ENCODE results near the gene AFAP1.

The AFAP1 gene

DNA sequence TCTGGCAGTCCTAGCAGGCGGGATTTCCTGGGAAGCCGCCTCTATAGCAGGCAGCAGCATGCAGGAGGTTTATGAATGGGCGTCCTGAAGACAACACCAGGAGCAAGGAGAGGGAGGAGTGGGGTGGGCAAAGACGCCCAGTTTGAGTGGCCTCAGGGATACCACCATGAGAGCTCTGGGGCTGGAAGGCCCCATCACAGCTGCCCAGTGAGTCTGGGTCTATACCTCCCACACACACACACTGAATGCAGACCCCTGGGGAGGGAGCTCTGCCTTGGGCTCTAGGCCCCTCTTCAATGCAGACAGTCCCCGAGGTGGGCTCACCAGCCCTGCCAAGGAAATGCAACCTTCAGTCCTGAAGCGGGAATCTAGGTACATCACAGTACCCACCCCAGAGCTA is 98.6 kb downstream of the AFAP1 start:
- no peak for DNase-seq

DNA sequence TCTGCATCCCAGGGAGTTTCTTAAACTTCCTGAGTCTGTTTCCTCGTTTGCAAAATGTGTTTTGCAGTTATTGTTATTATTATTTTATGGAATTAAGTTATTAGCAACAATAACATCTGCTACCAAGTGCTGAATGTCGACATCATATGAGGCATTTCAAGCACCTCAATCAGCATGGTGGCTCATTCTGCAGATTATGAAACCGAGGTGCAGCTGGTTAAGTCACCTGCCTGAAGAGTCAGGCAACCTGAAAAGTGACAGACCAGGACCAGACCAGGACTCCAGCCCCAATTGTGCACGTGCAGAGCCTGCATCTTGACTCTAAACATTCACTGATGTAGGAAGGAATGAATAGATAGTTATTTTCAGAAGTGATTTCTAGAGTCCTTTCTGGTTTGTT is 99.8 kb downstream of the AFAP1 start:
- DNase-seq = no peak

DNA sequence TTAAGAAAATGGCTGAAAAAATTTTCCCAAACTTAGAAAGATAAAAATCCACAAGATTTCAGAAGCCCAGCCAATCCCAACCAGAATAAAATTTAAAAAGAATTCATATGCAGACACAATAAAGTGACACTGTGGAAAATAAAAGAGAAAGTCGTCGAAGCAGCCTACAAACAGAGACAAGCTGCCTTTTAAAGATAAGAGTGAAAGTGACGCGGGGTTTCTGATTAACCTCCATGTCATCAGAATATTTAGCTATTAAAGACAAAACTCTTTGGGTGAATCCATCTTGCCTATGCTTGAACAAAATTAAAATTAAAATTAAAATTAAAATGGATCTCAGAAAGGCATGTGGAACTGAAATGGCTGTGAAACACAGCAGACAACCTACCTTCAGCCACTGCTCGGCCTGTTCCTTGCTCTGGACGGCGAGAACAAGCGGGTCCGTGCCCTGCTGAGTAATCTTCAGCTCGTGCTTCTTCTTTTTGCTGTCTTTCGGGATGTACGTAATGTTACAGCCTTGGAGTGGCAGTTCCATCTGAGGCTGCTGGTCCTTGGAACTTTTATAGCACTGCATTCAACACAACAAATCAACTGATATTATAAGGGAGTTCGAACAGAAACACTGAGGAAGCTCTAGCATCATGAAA is 101.4 kb downstream of the AFAP1 start:
- DNase-seq = no peak

DNA sequence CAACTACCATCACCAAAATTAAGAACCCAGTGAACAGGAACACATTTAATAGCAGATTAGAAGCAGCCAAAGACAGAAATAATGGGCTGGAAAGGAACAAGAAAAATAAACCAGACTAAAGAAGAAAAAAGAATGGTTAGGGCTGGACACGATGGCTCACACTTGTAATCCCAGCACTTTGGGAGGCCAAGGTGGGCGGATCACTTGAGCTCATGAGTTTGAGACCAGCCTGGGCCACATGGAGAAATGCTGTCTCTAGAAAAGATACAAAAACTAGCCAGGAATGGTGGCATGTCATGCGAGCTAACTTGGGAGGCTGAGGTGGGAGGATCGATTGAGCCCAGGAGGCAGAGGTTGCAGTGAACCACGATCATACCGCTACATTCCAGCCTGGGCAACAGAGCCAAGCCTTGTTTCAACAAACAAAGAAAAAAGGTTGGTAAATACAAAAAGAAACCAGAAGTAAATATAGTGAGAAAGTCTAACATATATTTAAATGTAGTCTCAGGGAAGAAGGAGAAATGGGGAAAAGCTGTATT is 102.0 kb downstream of the AFAP1 start:
- no peak for DNase-seq

DNA sequence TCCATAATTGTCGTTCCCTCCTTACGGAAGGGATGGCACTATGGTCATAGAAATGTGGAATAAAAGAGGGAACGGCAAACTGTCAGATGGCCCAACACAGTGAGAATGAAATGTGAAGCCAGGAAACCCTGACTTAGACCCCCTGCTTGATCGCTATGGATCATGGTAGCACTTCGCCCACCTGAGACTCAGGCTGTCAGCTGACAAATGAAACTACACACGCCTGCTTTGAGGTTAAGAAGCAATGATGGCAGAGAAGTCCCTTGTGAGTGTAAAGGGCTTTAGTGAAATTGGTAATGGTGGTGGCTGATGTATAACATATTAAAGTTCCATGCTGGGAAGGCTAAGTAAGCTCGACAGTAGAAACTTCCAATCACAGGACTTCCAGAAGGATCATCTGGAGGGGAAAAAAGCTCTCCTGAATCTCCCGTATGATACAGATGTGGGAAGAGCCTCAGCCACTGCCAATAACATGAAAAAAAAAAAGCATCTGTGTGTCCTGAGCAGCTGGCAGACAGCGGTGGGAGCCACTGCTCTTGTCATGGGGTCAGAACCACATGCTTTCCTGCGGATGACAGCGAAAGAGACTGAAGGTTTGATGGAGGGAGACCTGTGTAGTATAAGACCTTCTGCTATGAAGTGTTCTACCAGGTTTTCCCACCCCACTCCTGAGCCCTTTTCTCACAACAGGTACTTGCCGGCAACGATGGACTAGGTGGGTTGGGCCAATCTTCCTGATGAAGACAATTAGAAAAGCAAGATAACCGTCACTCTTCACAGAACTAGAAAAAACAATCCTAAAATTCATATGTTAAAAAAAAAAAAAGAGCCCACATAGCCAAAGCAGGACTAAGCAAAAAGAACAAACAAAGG is 107.6 kb downstream of the AFAP1 start:
- peak in 1 of 2 experiments; percentile 44 for DNase-seq

DNA sequence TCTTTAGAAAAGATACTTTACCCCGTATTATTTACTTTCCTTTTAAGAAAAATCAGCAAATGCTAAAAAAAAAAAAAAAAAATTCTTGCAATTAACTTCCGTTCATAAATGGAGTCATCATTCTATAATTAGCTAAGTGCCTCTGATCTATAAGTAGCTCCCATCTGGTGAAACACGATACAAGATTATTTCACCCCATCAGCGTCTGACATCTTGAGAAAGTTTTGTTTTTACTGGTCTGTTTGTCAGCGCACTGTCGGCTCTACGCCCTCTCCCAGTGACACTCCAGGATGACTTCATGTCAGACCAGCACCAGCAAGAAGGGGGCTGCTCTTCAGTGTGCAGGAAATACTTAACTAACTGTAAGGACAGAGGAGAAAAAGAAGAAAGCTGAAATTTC is 108.3 kb downstream of the AFAP1 start:
- DNase-seq = peak; percentile 78 to 93

DNA sequence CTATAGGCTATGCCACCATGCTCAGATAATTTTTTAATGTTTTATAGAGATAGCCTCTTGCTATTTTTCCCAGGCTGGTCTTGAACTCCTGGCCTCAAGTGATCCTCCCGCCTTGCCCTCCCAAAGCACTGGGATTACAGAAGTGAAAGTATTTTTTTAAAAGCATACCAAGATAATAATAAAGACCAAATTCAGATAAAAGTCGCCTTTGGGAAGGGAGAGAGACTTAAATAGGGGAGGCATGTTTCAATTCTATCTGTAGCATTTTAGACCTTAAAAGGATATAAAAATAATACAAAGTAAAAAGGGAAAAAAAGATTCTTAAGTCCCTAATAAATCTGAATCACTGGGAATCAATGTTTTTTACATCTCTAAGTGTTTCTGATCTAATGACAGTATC is 108.9 kb downstream of the AFAP1 start:
- DNase-seq = no peak

DNA sequence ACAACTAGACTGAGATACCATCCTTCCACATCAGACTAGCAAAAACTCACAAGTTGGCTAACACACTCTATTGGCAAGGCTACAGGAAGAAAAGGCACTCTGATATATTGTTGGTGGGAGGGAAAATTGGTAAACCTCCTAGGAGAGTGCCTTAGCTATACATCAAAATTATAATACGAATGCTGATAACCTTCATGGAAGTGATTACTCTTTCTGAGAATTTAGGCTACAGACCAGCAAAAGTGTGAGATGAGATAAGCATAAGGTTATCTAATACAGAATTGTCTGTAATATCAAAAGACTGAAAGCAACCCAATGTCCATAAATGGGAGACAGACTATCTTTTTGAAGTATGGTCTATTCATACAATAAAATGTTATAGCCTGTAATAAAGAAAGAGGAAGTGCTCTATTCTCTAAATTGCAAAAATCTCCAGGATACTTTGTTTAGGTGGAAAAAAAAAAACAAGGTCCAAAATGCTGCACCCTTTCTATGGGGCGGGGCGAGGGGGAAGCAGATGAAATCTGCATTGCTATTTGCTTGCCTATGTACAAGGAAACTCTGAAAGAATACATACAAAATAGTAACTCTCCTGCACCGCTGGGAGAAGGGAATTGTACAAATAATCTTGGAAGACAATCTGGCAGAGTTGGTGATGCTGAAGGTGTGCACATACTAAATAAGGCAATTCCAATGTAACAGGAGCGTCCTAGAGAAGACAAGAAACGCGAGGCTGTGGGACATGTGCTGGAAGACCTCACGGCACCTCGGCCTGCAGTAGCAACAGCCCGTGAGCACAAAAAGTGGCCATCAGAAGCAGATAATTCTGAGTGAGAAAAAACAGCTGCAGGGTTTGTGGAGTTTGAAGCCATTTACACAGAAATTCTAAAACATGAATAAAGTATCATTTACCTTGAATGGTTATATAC is 109.7 kb downstream of the AFAP1 start:
- DNase-seq = no peak

DNA sequence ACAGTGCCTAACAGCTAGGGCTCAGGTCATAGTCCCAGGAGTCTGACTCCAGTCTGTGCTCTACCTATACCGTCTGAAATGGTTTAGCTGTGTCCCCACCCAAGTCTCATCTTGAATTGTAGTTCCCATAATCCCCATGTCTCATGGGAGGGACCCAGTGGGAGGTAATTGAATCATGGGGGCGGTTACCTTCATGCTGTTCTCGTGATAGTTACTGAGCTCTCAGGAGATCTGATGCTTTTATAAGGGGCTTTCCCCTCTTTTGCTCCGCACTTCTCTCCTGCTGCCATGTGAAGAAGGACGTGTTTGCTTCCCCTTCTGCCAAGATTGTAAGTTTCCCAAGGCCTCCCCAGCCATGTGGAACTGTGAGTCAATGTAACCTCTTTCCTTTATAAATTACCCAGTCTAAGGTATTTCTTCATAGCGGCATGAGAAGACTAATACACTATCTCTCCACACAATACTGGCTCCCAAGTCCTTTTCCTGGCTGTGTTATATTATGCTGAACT is 110.8 kb downstream of the AFAP1 start:
- no peak for DNase-seq

DNA sequence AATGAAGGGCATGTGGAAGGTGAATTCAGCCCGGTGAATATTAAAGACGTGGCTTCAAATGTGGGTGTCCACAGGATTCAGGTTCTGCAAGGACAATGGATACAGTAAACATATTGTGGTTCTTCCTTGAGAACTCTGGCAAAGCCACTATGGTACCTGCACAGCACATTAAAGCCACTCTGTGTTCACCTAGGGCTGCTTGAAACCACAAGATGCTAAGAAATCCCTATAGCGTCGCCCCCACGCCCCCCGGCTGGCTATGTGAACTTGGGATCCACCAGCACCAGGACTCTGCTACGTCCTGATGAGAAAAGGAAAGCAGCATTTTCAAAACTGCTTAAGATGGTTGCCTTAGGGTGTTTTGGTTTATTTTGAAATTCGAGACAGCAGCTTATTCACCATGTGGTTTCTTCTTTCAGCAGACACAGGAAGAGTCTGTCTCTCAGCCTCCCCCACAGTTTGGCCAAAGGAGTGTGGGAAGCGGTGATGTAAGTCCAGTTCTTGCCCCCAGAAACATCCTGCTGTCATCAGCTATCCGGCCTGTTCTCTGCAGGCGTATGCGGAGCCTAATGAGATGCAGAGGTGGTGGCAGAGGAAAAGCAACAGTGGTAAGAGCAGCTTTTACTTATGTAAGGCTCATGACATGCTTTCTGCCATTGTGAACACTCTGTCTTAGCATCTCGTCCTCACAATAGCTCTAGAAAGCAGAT is 111.5 kb downstream of the AFAP1 start:
- DNase-seq = peak in 1 of 2 experiments; percentile 37

DNA sequence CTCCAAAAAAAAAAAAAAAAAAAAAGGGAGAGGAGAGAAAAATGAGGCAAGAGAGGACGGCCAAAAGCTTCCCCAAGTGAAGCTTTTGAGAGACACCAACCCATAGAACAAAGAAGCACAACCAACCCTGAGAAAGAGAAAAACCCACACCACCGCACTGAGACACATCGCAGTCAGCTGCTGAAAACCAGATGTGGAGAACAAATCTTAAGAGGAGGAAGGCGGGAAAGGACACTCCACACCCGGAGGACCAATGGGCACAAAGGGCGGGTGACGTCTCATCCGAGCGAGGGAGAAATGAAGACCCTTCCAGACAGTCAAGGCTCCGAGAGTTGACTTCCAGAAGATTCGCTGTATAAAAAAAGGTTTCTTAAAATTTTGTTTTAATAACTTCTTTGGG is 112.1 kb downstream of the AFAP1 start:
- no peak for DNase-seq

DNA sequence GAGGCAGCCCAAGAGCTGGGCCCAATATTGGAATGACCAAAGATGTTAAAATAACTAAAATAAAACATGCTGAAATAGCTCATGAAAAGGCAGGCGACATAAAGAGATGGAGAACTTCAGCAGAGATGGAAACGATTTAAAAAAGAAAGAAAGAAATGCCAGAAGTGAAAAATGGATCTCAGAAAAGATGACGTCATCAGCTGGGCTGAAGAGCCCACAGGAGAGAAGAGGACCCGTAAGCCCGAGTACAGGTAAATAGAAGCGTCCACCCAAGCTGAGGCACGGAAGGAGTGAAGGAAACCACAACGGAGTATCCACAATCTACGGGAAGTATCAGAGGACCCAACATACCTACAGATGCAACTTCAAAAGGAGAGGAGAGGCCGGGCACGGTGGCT is 112.8 kb downstream of the AFAP1 start:
- DNase-seq = no peak

DNA sequence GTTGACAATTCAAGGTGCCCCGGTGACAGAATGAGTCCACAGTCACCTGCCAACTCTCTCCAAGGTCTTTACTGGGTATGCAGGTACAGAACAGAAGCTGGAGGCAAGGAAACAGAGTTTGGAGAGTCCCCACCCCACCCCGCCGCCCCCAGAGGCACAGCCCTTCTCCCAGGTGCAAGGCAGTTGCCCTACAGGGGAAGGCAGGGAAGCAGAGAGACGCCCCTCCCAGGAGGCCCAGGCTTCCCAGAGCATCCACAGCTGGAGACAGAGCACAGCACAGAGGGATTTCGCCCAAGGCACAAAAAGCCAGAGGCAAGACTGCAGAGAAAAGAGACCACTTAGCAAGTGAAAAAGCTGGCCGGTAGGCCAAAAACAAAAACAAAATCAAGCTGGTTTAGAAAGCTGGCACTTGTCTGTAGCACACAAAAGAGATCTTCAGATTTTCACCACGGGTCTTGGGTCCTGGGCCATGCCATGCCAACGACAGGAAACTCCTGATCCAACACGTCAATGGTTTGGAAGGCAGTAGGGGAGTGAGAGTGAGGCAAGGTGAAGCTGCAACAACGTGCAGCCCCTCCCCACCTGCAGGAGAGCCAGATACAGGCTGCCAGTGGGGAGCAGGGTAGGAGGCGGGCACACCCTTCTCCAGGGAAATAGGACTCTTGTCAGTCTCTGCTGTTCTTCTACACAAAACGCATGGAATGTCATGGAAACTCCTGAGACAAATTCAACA is 113.3 kb downstream of the AFAP1 start:
- no peak for DNase-seq

DNA sequence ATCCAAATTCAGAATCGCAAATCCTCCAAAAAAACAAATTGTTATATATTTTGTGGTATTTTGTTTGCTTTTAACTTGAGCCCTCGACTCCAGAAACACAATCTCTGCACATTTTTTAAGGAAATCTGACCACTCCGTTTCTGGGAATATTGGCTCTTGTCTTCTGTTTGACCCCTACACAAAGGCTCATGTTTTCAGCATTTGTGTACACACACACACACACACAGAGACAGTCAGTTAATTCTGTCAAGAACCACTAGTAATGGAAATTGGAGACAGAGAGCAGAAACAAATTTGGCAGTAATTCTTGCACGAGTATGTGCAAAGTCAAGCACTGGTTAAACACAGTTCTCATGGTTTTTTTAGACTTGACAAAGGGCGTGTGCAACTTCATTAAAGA is 115.4 kb downstream of the AFAP1 start:
- no peak for DNase-seq

DNA sequence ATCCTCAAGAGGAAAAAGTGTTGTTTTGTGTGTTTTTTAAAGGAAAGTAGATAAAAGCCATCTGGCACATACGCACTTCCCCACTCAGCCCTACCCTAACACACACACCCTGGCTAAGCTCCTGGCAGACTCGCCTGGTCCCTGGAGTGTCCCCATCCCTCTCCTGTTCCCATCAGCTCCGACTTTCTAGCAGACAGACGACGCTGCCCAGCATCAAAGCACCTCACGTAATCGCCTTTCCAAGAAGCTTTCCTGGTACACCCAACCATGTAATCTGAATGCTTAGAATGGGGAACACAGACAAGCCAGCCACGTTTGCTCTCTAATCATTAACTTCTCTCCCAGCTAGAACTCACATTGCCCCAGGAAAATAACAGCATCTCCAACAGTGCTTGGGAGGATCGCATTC is 116.2 kb downstream of the AFAP1 start:
- peak; percentile 73 to 82 for DNase-seq

DNA sequence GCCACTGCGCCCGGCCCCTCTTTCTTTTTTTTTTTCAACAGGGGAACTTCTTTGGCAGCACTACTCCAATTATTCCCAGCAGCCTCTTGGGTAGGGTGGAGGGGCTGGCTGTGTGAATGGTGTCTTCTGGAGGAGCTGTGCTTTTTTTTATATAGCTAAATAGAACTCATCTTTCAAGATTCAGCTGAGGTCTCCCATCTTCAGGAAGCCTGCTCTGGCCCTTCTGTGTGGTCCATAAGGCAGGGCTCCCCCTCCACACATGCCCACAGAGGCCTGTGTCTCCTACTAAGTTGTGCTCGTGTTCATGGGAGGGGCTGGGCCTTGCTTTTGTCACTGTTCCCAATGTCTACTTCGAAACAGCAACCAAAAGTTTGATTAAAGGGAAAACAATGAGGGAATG is 116.8 kb downstream of the AFAP1 start:
- no peak for DNase-seq

DNA sequence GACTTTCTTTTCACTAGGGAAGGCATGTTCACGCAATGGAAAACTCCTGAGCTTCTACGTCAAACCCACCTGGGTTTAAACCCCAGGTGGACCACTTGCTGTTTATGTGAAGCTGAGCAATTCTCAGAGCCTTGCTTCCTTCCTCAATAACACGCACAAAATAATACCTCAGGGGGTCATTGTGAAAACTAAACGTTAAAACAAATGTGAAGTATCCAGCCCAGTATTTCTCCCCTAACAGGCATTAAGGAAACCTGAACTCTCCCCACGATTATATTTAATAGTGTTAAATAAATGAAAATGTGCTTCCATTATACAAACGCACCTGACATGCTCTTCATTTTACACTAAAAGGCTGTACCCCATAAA is 117.5 kb downstream of the AFAP1 start:
- DNase-seq = no peak

DNA sequence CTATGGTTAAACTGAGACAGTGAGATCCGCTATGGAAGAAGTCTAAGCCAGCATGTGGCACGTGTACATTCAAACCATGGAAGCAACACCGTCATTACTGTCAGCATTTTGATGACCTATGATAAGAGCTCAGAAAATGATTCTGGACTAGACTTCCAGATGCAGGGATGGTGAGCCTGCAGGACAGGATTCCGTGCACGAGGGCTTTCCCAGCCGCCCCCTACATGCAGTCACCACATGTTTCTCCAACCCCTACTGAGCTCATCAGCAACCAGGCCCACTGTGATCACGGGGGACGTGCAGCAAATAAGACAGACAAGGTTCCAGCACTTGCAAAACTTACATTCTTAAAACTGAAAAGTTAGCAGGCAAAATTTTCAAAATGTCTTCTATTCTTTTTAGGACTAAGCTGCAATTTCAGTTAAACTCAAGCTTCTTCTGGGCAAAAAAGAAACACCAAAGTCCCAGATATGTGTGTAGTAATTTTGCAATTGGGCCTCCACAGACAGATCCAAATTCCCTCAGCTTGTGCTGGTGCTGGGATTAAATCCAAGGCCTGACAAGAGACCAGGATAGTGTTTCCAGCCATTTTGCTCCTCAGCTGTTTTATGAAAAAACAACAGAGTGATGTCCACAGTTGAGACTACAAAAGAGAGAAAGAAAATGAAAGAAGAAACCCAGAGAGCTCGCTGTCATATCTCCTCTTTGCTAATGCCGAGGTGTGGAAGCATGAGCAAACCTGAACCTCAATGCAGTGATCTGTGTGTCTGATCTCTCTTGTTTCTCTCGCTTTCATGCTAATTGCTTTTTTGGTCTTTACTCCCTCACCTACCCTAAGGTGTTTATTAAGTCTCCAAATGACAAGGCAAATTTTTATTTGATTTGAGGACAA is 118.2 kb downstream of the AFAP1 start:
- DNase-seq = no peak

DNA sequence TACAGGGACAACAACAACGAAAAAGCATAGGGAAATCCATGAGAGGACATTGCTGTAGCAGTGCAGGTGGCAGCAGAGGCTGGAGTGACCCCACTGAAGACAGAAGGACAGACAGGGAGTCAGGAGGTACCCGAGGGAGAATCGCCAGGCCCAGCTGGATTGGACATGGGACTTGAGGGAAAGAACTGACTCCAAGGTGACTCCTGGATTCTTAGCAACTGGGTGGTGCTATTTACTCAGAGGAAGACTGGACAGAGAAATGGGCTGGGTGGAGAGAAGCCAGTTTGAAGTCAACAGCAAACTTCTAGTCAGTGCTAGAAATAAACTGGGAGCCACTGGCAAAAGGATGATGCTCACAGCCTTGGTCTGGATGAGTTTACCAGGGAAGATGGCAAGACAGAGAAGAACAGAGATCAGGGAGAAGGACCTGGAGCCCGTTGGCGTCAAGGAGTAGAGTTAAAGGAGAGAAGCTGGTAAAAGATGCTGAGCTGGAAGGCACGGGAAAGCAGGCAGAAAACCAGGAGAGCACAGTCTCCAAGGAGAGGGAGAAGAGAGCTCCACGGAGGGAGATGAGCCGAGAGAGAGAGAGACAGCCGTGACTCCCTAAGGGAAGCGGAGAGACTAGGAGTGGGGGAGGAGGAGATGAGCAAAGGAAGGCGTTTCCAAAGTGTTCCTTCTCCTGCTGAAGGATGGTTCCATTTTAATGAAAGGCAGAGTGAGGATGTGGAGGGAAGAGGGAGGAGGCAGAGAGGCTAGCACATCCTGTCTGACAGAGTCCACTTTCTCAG is 119.4 kb downstream of the AFAP1 start:
- DNase-seq = no peak

DNA sequence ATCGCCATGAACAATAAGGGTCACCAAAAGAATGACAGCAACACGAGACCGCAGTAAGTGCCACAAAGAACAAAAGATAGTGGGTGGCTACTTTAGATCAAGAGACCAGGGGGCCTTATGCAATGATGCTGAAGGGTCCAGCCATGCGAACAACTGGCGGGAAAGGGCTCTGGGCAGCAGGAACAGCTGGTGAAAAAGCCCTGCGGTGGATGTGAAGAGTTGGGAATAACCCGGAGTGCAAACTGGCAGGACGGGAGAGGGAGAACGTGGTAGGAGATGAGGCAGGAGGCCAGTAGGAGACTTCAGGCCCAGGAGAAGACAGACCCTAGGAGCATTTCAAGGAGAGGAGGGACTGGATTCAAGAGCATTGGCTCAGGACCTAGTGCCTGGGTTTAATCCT is 120.2 kb downstream of the AFAP1 start:
- DNase-seq = no peak
